DMS53 (cell line): ENCODE measurements around the gene HTR2B.
A peak's percentile ranks its signal among the peaks of the same experiment; 100 is the strongest.
"Not testable (repeated sequence)": the region's sequence is repeated elsewhere in the genome, so short reads cannot be mapped to it uniquely, and the experiment has no call there.

ENCODE experiments used
- DNase-seq: peaks from one replicate; lab custom pipeline; 2025; lab: John Stamatoyannopoulos, UW

HTR2B gene

DNA sequence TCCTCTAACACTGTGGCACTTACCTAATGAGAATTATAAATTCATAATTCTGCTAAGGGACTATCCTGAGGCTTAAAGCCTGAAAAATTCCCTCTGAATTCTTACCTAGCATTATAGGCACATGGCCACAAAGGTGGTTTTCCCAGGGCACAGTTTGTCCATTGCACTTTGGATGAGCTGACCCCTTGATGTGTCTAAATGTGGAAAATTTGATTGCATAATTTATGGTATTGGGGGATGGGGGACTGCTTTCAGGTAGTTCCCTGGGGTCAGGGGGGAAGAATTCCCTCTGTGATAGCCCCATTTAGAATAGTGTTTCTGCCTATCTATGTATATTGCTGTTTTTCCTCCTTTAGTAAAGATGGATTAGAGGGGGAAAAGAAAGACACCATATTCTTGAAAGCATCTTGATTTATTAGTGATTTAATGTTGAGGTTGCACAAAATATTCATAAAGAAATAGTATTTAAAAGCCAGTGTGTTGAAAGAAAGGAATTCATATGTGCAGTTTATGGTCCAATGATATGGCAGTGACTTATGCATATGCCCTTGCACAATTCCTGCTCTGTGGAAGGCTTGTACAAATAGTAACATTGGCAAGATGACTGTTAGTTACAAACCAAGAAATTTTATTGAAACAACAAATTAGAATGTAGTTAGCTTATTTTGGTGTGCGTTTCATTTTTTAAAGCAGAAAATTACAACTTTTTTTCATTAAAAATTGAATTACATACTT lies 8.7 kb upstream of the HTR2B start:
- no peak for DNase-seq

DNA sequence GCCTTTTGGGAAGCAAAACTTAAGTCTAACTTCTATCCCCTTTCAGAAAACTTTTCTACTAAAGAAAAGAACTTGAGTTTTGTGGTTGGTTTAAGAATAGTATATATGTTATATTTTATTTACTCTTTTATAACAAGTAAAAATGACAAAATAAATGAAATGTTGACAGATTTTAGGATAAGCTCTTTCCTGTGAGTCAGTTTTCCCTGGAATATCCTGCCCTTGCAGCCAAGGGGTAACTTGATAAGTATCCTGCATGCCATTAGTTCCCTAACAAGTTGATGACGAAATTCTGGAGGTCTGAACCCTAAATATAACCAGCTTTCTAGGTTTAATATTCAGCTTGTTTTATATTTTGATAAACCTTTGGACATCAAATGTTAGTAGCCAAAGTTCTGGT lies 7.3 kb upstream of the HTR2B start:
- no peak for DNase-seq

- DNase-seq, result no peak
Measured at GRCh38 chr2:231130336-231131056, 5.7 kb upstream of the HTR2B start.

DNA sequence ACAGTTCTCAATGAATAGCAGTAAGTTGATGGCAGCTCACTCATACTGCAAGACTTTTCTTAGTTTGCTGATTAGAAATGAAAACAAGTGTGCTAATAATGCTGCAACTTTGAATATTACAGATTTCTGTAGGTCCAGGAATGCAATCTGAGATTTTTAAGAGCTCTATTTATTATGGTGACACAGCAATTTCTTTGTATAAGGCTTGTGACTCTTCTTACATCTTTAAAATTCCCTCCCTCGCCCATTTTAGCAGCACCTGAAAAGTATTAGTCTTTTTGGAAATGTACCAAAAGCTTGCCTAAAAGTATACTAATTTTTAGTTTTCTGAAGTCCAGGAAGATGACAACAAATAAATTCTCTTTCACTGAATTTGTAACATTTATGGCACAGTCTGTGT lies 4.4 kb upstream of the HTR2B start:
- DNase-seq, result no peak

- no peak for DNase-seq
Measured at GRCh38 chr2:231128541-231128940, 3.7 kb upstream of the HTR2B start.

DNA sequence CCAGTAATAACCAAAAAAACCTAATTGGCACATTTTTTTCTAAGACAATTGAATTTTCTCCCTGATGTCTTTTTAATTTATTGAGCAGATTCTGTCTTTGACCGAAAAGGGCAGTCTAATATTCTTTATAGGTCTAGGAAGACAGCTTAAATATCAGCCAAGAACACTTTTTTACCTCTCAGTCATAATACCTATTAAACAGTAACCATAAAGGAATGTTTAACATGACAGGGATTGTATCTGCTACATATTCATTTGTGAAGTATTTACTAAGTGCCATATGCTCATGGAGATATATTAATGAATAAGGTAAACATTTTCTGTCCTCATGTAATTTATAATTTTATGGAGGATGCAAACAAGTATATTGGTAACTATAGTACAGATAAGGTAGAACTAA lies 3.1 kb upstream of the HTR2B start:
- no peak for DNase-seq

DNA sequence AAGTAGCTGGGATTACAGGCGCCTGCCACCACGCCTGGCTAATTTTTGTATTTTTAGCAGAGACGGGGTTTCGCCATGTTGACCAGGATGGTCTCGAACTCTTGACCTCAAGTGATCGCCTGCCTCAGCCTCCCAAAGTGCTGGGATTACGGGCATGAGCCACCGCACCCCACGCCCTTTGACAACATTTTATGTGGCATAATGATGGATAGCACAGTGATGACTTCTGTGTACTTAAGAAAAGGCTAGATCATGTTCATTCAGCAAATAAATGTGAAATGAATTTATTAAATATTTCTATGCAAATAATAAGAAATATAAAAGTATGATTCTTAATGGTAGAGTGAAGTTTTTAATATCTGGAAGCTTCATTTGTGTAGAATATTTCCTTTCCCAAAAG lies 2.6 kb upstream of the HTR2B start:
- DNase-seq, result no peak

DNA sequence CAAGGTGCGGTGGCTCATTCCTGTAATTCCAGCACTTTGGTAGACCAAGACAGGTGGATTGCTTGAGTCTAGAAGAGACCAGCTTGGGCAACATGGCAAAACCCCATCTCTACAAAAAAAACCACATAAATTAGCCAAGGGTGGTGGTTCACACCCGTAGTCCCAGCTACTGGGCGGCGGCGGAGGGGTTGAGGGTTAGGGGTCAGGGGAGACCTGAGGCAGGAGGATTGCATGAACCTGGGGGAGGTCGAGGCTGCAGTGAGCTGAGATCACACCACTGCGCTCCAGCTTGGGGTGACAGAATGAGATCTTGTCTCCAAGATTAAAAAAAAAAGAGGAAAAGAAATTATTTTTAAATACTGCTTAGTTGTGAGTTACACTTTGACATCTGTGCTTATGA lies 1.3 kb upstream of the HTR2B start:
- no peak for DNase-seq

DNA sequence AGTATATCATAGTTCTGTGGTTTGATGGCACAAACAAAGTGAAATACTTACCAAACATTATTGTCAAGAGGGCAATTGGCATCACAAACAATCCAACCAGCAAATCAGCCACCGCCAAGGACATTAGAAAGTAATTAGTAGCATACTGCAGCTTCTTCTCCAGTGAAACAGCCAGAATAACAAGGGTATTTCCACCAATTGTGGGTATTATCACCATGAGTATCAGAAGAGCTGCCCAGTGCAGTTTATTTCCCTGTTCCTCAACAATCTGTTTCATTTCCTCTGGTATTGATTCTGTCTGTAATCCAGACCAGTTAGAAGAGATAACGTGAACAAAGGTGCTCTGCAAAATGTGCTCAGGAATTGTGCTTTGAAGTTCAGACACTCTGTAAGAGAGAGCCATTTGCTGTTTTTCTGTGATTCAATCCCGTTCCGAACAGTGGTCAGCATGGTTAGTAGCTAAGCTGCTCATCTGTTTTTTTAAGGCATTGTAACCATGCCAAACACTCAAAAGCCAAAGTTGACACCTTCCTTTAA lies 1.4 kb downstream of the HTR2B start:
- DNase-seq, result no peak

DNA sequence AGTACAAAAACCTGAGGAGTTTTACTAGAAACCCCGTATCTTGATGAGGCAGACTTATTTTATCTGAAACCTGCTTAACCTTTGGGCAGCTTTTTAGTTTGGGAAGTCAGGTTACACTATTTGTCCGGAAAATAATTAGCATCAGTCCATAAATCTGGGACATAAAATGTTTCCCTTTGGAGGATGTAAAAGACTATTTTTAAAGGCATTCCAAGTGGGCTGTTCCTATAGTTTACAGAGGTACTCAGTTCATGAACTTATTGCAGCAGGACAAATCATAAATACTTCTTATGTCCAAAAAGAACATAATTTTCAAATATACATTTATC lies 6.3 kb downstream of the HTR2B start:
- no peak for DNase-seq

DNA sequence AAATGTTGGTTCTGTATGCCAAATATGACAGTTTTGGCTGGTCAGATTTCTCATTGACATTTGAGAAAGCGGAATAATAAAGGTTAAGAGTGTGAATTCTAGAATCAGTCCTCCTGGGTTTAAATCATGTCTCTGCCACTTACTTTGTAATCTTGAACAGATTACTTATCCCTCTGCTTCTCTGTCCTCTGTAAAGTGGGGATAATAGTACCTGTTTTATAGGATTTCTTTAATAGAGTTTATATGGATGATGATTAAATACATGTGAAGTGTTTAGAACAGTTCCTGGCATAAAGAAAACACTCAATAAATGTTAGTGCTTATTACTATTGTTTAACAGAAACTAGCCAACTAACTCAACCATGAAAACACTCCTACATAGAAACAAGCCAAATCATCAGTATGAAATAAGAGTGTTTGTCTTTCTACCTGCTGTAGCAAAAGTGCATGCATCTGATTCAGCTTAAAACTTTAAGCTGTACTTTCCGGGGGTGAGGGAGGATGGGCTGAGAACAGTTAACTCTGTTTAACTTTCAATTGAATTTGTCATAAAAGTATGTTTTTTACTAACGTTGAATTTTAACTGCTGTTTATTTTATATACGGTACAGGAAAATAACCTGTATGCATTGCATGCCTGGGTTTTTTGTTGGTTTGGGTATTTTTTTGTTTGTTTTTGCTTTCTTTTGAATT lies 6.8 kb downstream of the HTR2B start:
- peak; percentile 48 for DNase-seq

GRCh38 chr2:231117148-231117547 lies 7.7 kb downstream of the HTR2B start:
- DNase-seq, result no peak

- no peak for DNase-seq
Measured at GRCh38 chr2:231115651-231116050, 9.2 kb downstream of the HTR2B start.

DNA sequence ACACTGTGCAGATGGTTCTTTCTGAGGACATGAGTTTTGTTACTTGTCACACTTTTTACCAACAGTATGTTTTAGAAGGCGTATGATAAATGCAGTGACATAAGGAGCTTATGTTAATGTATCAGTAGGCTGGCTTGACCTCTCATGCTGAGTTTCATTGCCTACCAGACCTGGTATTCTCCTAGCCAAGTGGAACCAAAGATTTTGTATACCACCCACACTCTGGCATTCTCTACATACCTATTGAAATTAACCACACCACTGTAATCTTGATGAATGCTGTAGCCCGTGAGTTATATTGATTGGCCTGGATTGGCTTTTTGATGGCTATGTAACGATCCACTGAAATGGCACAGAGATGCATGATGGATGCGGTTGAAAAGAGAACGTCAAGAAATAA lies 11.4 kb downstream of the HTR2B start:
- DNase-seq, result no peak

DNA sequence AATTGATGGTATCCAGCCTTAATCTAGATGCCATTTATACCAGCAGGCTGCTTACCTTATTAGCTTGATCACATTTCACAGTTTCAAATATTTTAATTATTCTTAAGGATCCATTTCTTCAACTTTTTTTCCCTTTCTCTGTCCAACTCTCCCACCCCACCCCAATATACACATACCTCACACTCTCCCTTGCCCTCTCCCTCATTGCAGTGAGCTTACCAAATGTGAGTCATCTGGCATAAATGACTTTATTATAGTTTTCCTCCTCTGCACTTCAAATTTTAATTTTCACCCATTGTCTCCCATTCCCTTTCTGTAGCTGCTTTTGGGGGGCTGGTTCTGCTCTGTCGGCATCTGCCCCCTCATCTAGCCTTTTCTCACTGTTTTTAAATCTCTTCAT lies 12.9 kb downstream of the HTR2B start:
- no peak for DNase-seq

DNA sequence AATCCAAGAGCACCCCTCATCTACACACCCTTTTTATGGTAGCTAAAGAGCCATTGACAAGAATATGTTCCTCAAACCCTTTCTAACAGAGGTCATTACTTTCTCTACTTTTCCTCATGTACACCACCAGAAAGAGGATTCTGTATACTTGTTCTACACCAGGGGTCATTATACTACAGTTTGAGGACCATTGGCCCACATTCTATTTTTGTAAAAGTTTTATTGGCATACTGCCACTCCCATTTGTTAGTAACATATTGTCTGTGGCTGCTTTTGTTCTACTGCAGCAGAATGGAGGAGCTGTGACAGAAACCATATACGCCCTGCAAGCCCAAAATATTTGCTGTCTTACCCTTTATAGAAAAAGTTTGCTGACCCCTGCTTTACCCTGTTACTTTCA lies 14.3 kb downstream of the HTR2B start:
- DNase-seq, result no peak

DNA sequence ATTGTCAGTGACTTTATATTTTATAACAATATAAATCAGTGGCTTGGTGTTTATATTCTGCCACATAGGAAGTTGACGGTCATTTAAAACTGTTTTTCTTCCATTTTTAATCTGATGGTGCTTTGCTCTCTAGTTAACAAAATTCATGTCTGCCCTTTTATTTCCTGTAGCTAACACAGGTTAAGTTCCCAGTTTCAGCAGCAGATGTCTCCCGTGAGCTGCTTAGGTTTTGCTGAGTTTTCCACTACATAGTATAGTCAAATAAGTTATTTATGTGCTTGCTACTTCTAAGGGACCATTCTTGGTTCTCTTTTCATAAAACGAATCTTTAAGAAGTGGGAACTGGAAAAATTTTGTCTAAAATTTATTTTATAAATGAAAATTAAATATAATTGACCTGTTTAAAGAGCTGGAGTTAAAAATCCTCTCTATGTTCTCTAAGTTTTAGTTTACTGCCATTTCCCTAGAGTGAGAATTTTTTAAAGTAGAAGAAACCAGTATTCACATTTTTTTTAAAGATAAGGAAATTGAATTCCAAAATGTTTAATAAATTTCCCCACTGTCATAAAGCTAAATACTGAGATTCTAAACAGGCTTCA lies 20.6 kb downstream of the HTR2B start:
- DNase-seq, result peak; percentile 55

GRCh38 chr2:231102772-231103171 lies 22.1 kb downstream of the HTR2B start:
- no peak for DNase-seq

- no peak for DNase-seq
Measured at GRCh38 chr2:231100990-231101389, 23.9 kb downstream of the HTR2B start.

DNA sequence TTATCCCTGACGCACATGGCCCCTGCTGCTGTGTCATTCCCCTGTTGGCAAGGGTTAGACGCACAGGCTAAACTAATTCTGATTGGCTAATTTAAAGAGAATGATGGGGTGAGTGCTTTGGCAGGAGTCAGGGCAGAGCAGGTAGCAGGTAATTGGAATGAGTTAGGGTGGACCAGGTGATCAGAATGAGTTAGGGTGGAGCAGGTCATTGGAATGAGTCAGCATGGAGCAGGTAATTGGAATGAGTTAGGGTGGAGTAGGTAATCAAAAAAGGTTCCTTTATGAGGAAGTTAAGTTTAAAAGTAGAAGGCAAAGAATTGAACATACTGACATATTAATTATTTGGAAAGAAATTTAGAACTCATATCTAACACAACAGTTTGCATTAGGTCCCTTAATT lies 24.5 kb downstream of the HTR2B start:
- not testable (repeated sequence) for DNase-seq

- DNase-seq, result peak; percentile 26
Measured at GRCh38 chr2:231099918-231100317, 24.9 kb downstream of the HTR2B start.

- DNase-seq, result no peak
Measured at GRCh38 chr2:231094736-231095346, 30.0 kb downstream of the HTR2B start.
